ENCODE data around the gene PSME1. TPM values are rescaled to one million over a fixed set of nuclear protein-coding genes. Genes with fewer than 3 reads are reported as not detected.
"Not testable (repeated sequence)": the region's sequence is repeated elsewhere in the genome, so short reads cannot be mapped to it uniquely, and the experiment has no call there.

The PSME1 gene
- total RNA-seq, 4 donors from 2014 or later, result 81.0 to 175 (median 131) TPM

DNA sequence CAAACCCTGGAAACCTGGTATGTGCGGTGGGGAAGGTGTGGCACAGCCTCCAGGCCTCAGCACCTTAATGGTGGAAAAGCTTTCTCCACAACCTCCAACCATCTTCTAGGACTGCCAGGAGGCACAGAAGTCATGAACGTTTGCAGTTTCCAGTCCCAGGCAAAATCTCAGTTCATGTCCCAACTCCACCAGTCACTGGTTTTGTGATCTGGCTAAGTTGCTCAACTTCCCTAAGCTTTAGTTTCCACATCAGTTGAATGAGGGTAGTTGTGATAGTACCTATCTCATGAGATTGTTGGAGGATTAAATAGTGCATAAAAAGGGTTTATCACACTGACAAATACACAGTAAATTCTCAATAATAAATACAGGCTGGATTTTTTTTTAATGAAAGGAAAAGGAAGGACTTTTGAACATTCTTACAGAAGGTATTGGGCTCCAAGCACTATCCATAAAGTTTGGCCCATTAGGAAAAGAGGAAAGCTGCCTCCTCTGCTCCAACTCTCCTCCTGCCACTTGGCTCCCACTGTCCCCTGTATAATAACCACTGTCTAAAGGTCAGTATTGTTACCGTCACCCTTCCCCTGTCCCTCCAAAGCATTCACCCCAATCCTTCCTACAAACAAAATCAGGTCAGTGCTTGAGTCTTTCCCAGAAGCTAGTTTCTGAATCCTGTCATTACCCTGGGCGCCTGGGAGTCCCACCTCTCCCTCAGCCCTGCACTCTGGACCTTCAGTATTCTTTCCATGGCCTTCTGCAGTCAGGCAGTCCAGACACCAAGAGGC, 35.6 kb upstream of the PSME1 start:
- no peaks in the 10 kb centered on the region for H3K27me3 ChIP-seq
- H3K4me1 ChIP-seq, result peaks cover 0 to 2% of the 10 kb centered on the region in 2 donors
- intact Hi-C loops (cut with DNase I; ENCODE audit: low total_unique reads), result no loop called here
- TF ChIP-seq POLR2A (IDR thresholded peaks at IDR 0.05), result no peak
- no peak for TF ChIP-seq CTCF (IDR thresholded peaks at IDR 0.05)
- H3K4me3 ChIP-seq, result no peak overlapping the region
- no peaks in the 10 kb centered on the region for H3K36me3 ChIP-seq
- H3K27ac ChIP-seq, result no peak overlapping the region
- no peaks in the 10 kb centered on the region for H3K9me3 ChIP-seq
- no peak for DNase-seq

DNA sequence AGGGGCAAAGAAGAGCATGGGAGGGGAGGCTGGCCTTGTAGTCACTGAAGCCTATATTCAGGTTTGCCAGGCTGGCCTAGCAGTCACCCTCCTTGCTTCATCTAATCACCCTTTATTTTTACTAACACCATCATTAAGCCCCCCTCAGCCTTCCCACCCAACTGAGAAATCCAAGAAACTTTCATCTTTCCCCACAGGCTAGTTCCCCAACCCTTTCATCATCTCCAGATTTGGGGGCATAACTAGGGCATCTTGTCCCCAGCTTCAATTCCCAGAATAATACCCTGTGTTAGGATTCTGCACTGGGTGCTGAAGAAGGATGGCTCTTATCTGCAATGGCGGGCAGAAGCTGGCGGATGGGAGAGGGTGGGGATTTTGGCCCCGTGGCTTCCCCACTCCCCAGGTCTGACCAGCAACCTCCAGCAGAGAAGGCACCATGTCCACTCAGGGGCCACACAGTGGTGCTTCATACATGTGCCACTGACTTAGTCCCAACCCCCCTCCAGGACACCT, 35.0 kb upstream of the PSME1 start:
- TF ChIP-seq CTCF (IDR thresholded peaks at IDR 0.05) (no peak), POLR2A (IDR thresholded peaks at IDR 0.05) (no peak)
- intact Hi-C loops (cut with DNase I; ENCODE audit: low total_unique reads), result no loop called here

GRCh38 chr14:24102357-24103048, 33.5 kb upstream of the PSME1 start:
- TF ChIP-seq POLR2A (IDR thresholded peaks at IDR 0.05) (no peak), CTCF (IDR thresholded peaks at IDR 0.05) (no peak)
- no peak for DNase-seq
- Histone ChIP-seq H3K4me1 (no peaks in the 10 kb centered on the region), H3K27me3 (no peaks in the 10 kb centered on the region), H3K9me3 (no peaks in the 10 kb centered on the region), H3K36me3 (no peaks in the 10 kb centered on the region), H3K27ac (no peak overlapping the region), H3K4me3 (no peak overlapping the region)
- intact Hi-C loops (cut with DNase I; ENCODE audit: low total_unique reads), result no loop called here

More for the DNA sequence above, 35.0 kb upstream of the PSME1 start:
- H3K27ac ChIP-seq, result no peak overlapping the region
- no peak for DNase-seq
- no peaks in the 10 kb centered on the region for H3K9me3 ChIP-seq
- H3K4me3 ChIP-seq, result no peak overlapping the region
- H3K27me3 ChIP-seq, result no peaks in the 10 kb centered on the region
- no peaks in the 10 kb centered on the region for H3K36me3 ChIP-seq
- no peaks in the 10 kb centered on the region for H3K4me1 ChIP-seq

GRCh38 chr14:24103451-24103850, 32.5 kb upstream of the PSME1 start:
- TF ChIP-seq POLR2A (IDR thresholded peaks at IDR 0.05) (no peak), CTCF (IDR thresholded peaks at IDR 0.05) (no peak)
- Histone ChIP-seq H3K27ac (no peak overlapping the region), H3K36me3 (no peaks in the 10 kb centered on the region), H3K4me1 (no peaks in the 10 kb centered on the region), H3K27me3 (no peaks in the 10 kb centered on the region), H3K9me3 (no peaks in the 10 kb centered on the region), H3K4me3 (no peak overlapping the region)
- intact Hi-C loops (cut with DNase I; ENCODE audit: low total_unique reads), result no loop called here
- DNase-seq, result no peak

- DNase-seq, result not testable (repeated sequence)
Observed at GRCh38 chr14:24105609-24106239, 30.3 kb upstream of the PSME1 start.

More at GRCh38 chr14:24105609-24106239, 30.3 kb upstream of the PSME1 start:
- H3K9me3 ChIP-seq; H3K36me3 ChIP-seq; intact Hi-C loops (cut with DNase I; ENCODE audit: low total_unique reads); H3K4me1 ChIP-seq; H3K27me3 ChIP-seq; H3K27ac ChIP-seq; H3K4me3 ChIP-seq: not testable (repeated sequence)
